B cell (primary cell): ENCODE measurements around the gene GSE1. TPM values are rescaled to one million over a fixed set of nuclear protein-coding genes. Genes with fewer than 3 reads are reported as not detected.

Experiments
- ATAC-seq: fragments of 200-7000 bp; cut with Tn5 transposase; one replicate; pipeline ENCODE4 v1.10.0; 2021; ENCODE audit warnings: low read depth, mild to moderate bottlenecking, moderate number of reproducible peaks, moderate library complexity
- CTCF ChIA-PET: fragments of 350-600 bp; sonication (Branson Sonifier 250); formaldehyde crosslinking; loops from one replicate; lab custom pipeline; 2021; ENCODE audit warnings: antibody characterized with exemption, inconsistent platforms; lab: Charles Lee
- POLR2A ChIA-PET: fragments of 350-600 bp; sonication (Branson Sonifier 250); formaldehyde crosslinking; loops from one replicate; lab custom pipeline; 2021; ENCODE audit warnings: antibody characterized with exemption; lab: Charles Lee
- DNase-seq: peaks from one replicate; pipeline ENCODE4 v3.0.0; 2013
- H2AFZ ChIP-seq: 2 replicates; pipeline ENCODE4 v1.6.1; 2012; ENCODE audit warnings: mild to moderate bottlenecking, low read depth, low read length; ENCODE audit not compliant: insufficient read depth, poor library complexity, severe bottlenecking
- H3K27ac ChIP-seq, 2 donors: 1 replicate in 1 of 2; 2 replicates in 1 of 2; pipeline ENCODE4 v1.5.1; 2012 to 2013; ENCODE audit warnings: low read length in 2 of 2, mild to moderate bottlenecking in 2 of 2, moderate library complexity in 1 of 2
- H3K27me3 ChIP-seq, 4 experiments: fragments of 200-600 bp in 1 of 4; sonication (generic) in 1 of 4; replicated peaks in 1 of 4; 1 replicate in 2 of 4; 2 replicates in 2 of 4; pipeline versions ENCODE4 v1.6.1 to v1.7.0; 2013 to 2016; ENCODE audit warnings: low read length in 3 of 4, mild to moderate bottlenecking in 2 of 4, mixed read lengths in 1 of 4, moderate library complexity in 1 of 4; ENCODE audit not compliant: insufficient read depth in 4 of 4, control insufficient read depth in 3 of 4; ENCODE audit errors: control extremely low read depth in 1 of 4
- H3K36me3 ChIP-seq, 2 experiments: replicated peaks in 1 of 2; 1 replicate in 1 of 2; 2 replicates in 1 of 2; pipeline versions ENCODE4 v1.6.1 to v1.7.1; 2013; ENCODE audit warnings: low read length in 1 of 2; ENCODE audit not compliant: insufficient read depth in 2 of 2, control insufficient read depth in 1 of 2; ENCODE audit errors: control extremely low read depth in 1 of 2, extremely low read depth in 1 of 2
- H3K4me1 ChIP-seq, 2 donors: fragments of 200-600 bp in 1 of 2; sonication (generic) in 1 of 2; 1 replicate in 1 of 2; 2 replicates in 1 of 2; pipeline versions ENCODE4 v1.5.1 to v1.6.1; 2013 to 2017; ENCODE audit warnings: low read length in 2 of 2; ENCODE audit not compliant: control insufficient read depth in 2 of 2, insufficient read depth in 2 of 2
- H3K4me2 ChIP-seq: replicated peaks from 2 replicates; pipeline ENCODE3; 2012; ENCODE audit warnings: mild to moderate bottlenecking, low read depth, low read length; ENCODE audit not compliant: poor library complexity, severe bottlenecking
- H3K4me3 ChIP-seq, 5 experiments: fragments of 200-600 bp in 1 of 5; sonication (generic) in 1 of 5; 1 replicate in 3 of 5; 2 replicates in 2 of 5; pipeline versions ENCODE4 v1.5.1 to v1.7.0; 2011 to 2016; ENCODE audit warnings: low read length in 4 of 5, mild to moderate bottlenecking in 4 of 5, low read depth in 2 of 5, control low read depth in 1 of 5, moderate library complexity in 1 of 5; ENCODE audit not compliant: insufficient read depth in 1 of 5; ENCODE audit errors: control extremely low read depth in 1 of 5, extremely low read depth in 1 of 5
- H3K79me2 ChIP-seq: fragments of 200-600 bp; sonication (generic); one replicate; pipeline ENCODE4 v1.6.0; 2016; ENCODE audit warnings: low read length; ENCODE audit not compliant: control insufficient read depth, insufficient read depth
- H3K9ac ChIP-seq: fragments of 200-600 bp; sonication (generic); 2 replicates; pipeline ENCODE4 v1.6.1; 2017; ENCODE audit warnings: mild to moderate bottlenecking, low read length, moderate library complexity
- H3K9me3 ChIP-seq, 3 donors: one replicate each; pipeline versions ENCODE4 v1.6.1 to v1.7.1; 2013; ENCODE audit warnings: low read length in 2 of 3; ENCODE audit not compliant: control insufficient read depth in 2 of 3, insufficient read depth in 1 of 3; ENCODE audit errors: control extremely low read depth in 1 of 3
- H4K20me1 ChIP-seq: 2 replicates; pipeline ENCODE4 v1.6.0; 2012; ENCODE audit warnings: mild to moderate bottlenecking, low read length; ENCODE audit not compliant: insufficient read depth, control insufficient read depth, poor library complexity, severe bottlenecking
- H3K27ac Mint-ChIP-seq: one replicate; pipeline ENCODE4 v1.8.0; 2021; ENCODE audit warnings: mixed read lengths
- H3K27me3 Mint-ChIP-seq: one replicate; pipeline ENCODE4 v1.8.0; 2021; ENCODE audit warnings: mixed read lengths
- H3K4me1 Mint-ChIP-seq: one replicate; pipeline ENCODE4 v1.8.0; 2021; ENCODE audit warnings: mixed read lengths
- H3K4me3 Mint-ChIP-seq: one replicate; pipeline ENCODE4 v1.8.0; 2021; ENCODE audit warnings: mixed read lengths
- H3K9me3 Mint-ChIP-seq: one replicate; pipeline ENCODE4 v1.8.0; 2022; ENCODE audit warnings: mixed read lengths; ENCODE audit not compliant: insufficient read depth
- EZH2 ChIP-seq: IDR thresholded peaks from 2 replicates; pipeline ENCODE4 v1.6.1; 2012; ENCODE audit warnings: borderline replicate concordance, low read depth, mild to moderate bottlenecking, moderate library complexity, low read length; ENCODE audit not compliant: insufficient read depth, poor library complexity, severe bottlenecking
- WGBS: methylation state at CpG from one replicate; pipeline ENCODE4 v1.1.5; 2013; ENCODE audit warnings: missing lambda C conversion rate; ENCODE audit not compliant: insufficient coverage; 5-methylcytosine and 5-hydroxymethylcytosine counted together
- intact Hi-C: fragments of 100-400 bp; cut with micrococcal nuclease; formaldehyde crosslinking; loops from one replicate; pipeline ENCODE4 v1.10.0; 2022
- polyA plus RNA-seq: library from polyadenylated mRNA; depleted of rRNA; stranded (reverse); fragments of >200 nt; gene quantifications from 2 replicates; pipeline ENCODE4 v1.2.3, GENCODE V29; 2012
- total RNA-seq, 2 donors: library from RNA; stranded (reverse); fragments of 120-200 nt in 1 of 2; gene quantifications; 1 replicate in 1 of 2; 2 replicates in 1 of 2; pipeline versions ENCODE4 v1.2.3 to v1.2.4, GENCODE V29; 2013 to 2022
- TF ChIP-seq, protein P1 (sequence below): fragments of 200-600 bp; IDR thresholded peaks from one replicate; pipeline ENCODE4 v1.8.0; 2022; ENCODE audit warnings: antibody characterized with exemption, mild to moderate bottlenecking

Gene GSE1
- total and polyA plus RNA-seq, 2 donors (not counting 1 experiment from before 2014, with no cell fraction given): 57.3 to 76.1 TPM

DNA sequence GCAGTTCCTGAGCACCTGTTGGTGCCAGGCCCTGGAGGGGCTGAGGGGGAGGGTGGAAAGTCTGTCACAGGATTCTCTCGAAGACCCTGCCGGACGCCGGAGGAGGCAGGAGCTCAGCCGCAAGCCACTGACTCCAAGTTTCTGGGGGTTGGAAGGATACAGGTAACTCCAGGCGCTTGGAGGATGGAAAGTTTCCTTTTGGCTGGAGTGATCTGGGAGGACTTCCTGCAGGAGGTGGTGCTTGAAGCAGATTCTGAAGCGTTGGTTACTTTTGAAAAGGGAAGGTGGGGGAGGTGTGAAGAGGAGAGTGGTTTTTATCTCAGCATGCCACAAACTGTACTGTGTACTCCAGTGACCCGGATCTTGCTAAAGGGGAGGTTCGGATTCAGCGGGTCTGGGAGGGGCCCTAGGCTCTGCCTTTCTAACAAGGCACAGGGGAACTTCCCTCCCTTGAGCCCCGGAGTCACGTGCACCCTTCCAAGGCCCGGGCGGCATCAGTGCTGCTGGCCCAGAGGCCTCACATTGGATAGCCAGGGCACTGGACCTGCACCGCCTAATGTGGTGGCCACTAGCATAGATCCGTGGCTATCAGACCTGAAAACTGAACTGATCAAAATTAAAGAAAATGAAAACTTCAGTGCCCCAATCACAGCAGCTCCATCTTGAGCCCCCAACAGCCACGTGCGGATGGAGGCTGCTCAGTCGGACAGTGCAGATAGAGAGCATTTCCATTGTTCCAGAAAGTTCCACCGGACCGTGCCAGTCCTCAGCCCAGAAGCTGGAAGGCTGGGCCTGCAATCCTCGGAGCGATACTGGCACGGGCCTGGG, 42.2 kb upstream of the GSE1 start:
- H3K36me3 ChIP-seq: peaks cover 0 to 6% of the 10 kb centered on the region in 2 experiments
- H3K79me2 ChIP-seq: peaks cover 96% of the 10 kb centered on the region
- peaks cover 0 to 24% (median 2%) of the 10 kb centered on the region in 3 donors for H3K9me3 ChIP-seq
- intact Hi-C loops: loop anchor here (1.0 kb wide), 2 partner anchors 15 to 39 kb away; no protein-coding TSS in a partner anchor
- POLR2A ChIA-PET: interaction anchor here (0.5 to 1.0 kb wide), 2 partner anchors 14 to 637 kb away, joined by 3 to 11 read pairs; no protein-coding TSS in a partner anchor
- peaks cover 71% of the 10 kb centered on the region for H3K4me1 Mint-ChIP-seq
- no peaks in the 10 kb centered on the region for H3K27me3 Mint-ChIP-seq
- peak overlapping the region; percentile 68 for H3K4me3 Mint-ChIP-seq
- H3K27ac Mint-ChIP-seq: peak overlapping the region; percentile 85
- ATAC-seq (peak; percentile 73), DNase-seq (peak; percentile 85)
- H3K4me2 ChIP-seq: peak overlapping the region; percentile 82
- H3K9ac ChIP-seq: peak overlapping the region; percentile 43
- H3K4me3 ChIP-seq: peak overlapping the region in 4 of 5 experiments; percentile 10 to 50 (median 18)
- CTCF ChIA-PET: interaction anchor here (0.7 to 3.8 kb wide), 3 partner anchors 13 to 149 kb away, joined by 3 to 20 read pairs (median 3); no protein-coding TSS in a partner anchor
- H3K27ac ChIP-seq: peak overlapping the region; percentile 58 to 70
- H3K27me3 ChIP-seq: no peaks in the 10 kb centered on the region
- peaks cover 41 to 46% of the 10 kb centered on the region in 2 donors for H3K4me1 ChIP-seq
- 28% methylated on average over 24 of the region's 24 CpGs for WGBS
- peaks cover 98% of the 10 kb centered on the region for H4K20me1 ChIP-seq
- TF ChIP-seq, protein P1, sequence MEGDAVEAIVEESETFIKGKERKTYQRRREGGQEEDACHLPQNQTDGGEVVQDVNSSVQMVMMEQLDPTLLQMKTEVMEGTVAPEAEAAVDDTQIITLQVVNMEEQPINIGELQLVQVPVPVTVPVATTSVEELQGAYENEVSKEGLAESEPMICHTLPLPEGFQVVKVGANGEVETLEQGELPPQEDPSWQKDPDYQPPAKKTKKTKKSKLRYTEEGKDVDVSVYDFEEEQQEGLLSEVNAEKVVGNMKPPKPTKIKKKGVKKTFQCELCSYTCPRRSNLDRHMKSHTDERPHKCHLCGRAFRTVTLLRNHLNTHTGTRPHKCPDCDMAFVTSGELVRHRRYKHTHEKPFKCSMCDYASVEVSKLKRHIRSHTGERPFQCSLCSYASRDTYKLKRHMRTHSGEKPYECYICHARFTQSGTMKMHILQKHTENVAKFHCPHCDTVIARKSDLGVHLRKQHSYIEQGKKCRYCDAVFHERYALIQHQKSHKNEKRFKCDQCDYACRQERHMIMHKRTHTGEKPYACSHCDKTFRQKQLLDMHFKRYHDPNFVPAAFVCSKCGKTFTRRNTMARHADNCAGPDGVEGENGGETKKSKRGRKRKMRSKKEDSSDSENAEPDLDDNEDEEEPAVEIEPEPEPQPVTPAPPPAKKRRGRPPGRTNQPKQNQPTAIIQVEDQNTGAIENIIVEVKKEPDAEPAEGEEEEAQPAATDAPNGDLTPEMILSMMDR: no peak
- TF ChIP-seq EZH2: no peak
- H3K9me3 Mint-ChIP-seq: no peaks in the 10 kb centered on the region
- no peak overlapping the region for H2AFZ ChIP-seq

DNA sequence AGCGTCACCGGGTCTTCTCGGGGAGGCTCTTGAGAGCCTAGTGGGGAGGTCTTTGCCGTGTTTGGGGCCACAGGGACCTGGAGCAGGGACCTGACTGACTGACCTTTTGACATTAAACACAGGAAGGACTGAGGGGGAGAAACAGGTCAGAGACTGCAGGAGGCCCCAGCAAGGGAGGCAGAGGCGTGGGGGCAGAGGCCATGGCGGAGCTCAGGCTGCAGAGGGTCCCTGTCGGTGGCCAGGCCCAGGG, 41.6 kb upstream of the GSE1 start:
- H3K9me3 Mint-ChIP-seq: no peaks in the 10 kb centered on the region
- Histone ChIP-seq H4K20me1 (peaks cover 98% of the 10 kb centered on the region), H3K79me2 (peaks cover 97% of the 10 kb centered on the region), H3K4me3 (peak overlapping the region in 4 of 5 experiments; percentile 1 to 50 (median 18)), H3K36me3 (peaks cover 0 to 6% of the 10 kb centered on the region in 2 experiments), H3K9me3 (peaks cover 0 to 24% (median 2%) of the 10 kb centered on the region in 3 donors), H3K9ac (peak overlapping the region; percentile 43), H3K27me3 (no peaks in the 10 kb centered on the region), H3K4me2 (peak overlapping the region; percentile 82), H2AFZ (no peak overlapping the region), H3K4me1 (peaks cover 43 to 46% of the 10 kb centered on the region in 2 donors), H3K27ac (peak overlapping the region; percentile 58 to 70)
- no peak for TF ChIP-seq EZH2
- TF ChIP-seq, protein P1: no peak
- no peaks in the 10 kb centered on the region for H3K27me3 Mint-ChIP-seq
- POLR2A ChIA-PET: interaction anchor here (0.5 to 1.0 kb wide), 2 partner anchors 15 to 637 kb away, joined by 3 to 11 read pairs; no protein-coding TSS in a partner anchor
- H3K4me1 Mint-ChIP-seq: peaks cover 72% of the 10 kb centered on the region
- peak overlapping the region; percentile 85 for H3K27ac Mint-ChIP-seq
- peak overlapping the region; percentile 68 for H3K4me3 Mint-ChIP-seq
- no peak for DNase-seq
- peak; percentile 3 for ATAC-seq
- intact Hi-C loops: loop anchor here (1.0 kb wide), 2 partner anchors 15 to 39 kb away; no protein-coding TSS in a partner anchor
- CTCF ChIA-PET: interaction anchor here (1.5 kb wide), 1 partner anchor 150 kb away, joined by 3 read pairs; no protein-coding TSS in a partner anchor
- 26% methylated on average over 7 of the region's 7 CpGs for WGBS
